Measurements from ENCODE around the gene DHX40. TPM values are rescaled to one million over a fixed set of nuclear protein-coding genes. Genes with fewer than 3 reads are reported as not detected.

DHX40 gene
- total and polyA plus RNA-seq, 2 of the 8 experiments (the other 6 are each of a cell fraction or from before 2014, with no cell fraction given) = 13.5 to 28.3 TPM

DNA sequence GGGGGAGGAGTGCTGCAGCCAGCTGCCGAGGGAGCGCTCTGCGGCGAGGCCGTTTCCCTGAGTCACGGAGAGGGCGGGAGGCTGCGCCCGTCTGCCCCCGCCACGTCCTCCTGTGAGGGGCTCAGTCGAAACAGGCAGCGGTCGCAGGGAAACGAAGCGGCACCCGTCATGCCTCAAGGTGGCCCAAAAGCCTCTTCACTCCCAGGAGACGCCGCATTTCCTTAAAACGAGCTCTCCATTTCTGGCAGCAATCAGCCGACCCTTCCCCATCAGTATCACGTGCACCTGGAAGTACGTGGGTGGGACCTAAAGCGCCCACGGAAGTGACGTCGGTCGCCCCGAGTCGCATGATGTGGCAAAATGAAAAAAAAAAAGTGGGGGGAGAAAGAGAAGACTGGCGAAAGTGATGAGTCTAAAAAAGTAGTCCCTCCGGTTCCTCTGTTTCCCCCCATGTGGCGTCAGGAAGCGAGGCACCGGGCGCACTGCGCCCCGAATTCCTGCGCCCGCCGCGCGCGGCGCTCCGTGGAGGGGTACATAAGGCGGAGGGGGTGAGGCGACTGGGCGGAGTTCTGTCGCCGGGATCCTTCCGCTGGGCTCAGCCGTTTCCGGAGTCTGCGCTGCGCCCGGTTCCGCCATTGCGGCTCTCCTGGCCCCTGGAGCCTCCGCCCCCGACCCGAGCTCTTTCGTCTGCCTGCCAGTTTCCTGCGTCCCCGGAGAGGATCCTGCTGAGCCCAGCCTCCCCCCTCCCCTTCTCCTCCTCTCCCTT lies 54.1 kb downstream of the DHX40 start, which contains the start of gene CLTC (continued):
- TF ChIP-seq EP300 (IDR thresholded peaks at IDR 0.05; ENCODE audit: borderline replicate concordance in 1 of 2, low read depth in 2 of 2, low read length in 2 of 2) = peak; percentile 68 to 93
- peak; percentile 87 for TF ChIP-seq MAFK (IDR thresholded peaks at IDR 0.05; ENCODE audit: low read depth, low read length)
- TF ChIP-seq CHD2 (IDR thresholded peaks at IDR 0.05; ENCODE audit: low read length) = peak; percentile 97
- TF ChIP-seq USF2 (IDR thresholded peaks at IDR 0.05; ENCODE audit: low read length) = peak; percentile 80
- peak; percentile 93 for TF ChIP-seq SP4 (IDR thresholded peaks at IDR 0.05; ENCODE audit: low read length)
- 0 out of 4 replicates have a peak, but pooled peaks of 1 of the 2 experiments have one; percentile 56 for TF ChIP-seq HDAC2 (IDR thresholded peaks at IDR 0.05; ENCODE audit: borderline replicate concordance in 1 of 2, low read depth in 2 of 2, low read length in 2 of 2)
- TF ChIP-seq BRCA1 (IDR thresholded peaks at IDR 0.05; ENCODE audit: low read depth, low read length) = 0 out of 2 replicates have a peak, but pooled peaks have one; percentile 30
- TF ChIP-seq SP2 (IDR thresholded peaks at IDR 0.05; ENCODE audit: low read length) = no peak
- no peak for TF ChIP-seq CHD1 (IDR thresholded peaks at IDR 0.05; ENCODE audit: low read depth, low read length)
- peak; percentile 9 for TF ChIP-seq SAP30 (IDR thresholded peaks at IDR 0.05; ENCODE audit: insufficient read depth, insufficient replicate concordance, low read length)
- peak; percentile 42 for TF ChIP-seq KDM4A (IDR thresholded peaks at IDR 0.05; ENCODE audit: low read depth, low read length, severe bottlenecking)
- no peak; the same call in 1 of the 2 replicates for TF ChIP-seq NRF1 (IDR thresholded peaks at IDR 0.05; ENCODE audit: low read depth, low read length)
- no peak for TF ChIP-seq SUZ12 (IDR thresholded peaks at IDR 0.05; ENCODE audit: low read length)
- no peak for TF ChIP-seq CBX8 (IDR thresholded peaks at IDR 0.05; ENCODE audit: borderline replicate concordance, low read depth, low read length)
- TF ChIP-seq MAX (IDR thresholded peaks at IDR 0.05) = peak; percentile 62
- no peak for TF ChIP-seq EZH2 (IDR thresholded peaks at IDR 0.05; ENCODE audit: low read depth, low read length, severe bottlenecking)
- peak; percentile 97 for TF ChIP-seq TAF1 (IDR thresholded peaks at IDR 0.05; ENCODE audit: low read depth, low read length)
- TF ChIP-seq EGR1 (IDR thresholded peaks at IDR 0.05; ENCODE audit: borderline replicate concordance, low read depth, low read length) = peak; percentile 38; the same call in 1 of the 2 replicates
- no peak for TF ChIP-seq CTBP2 (IDR thresholded peaks at IDR 0.05; ENCODE audit: borderline replicate concordance, insufficient read depth, insufficient read length, low read length)
- TF ChIP-seq ATF3 (IDR thresholded peaks at IDR 0.05; ENCODE audit: insufficient read depth, low read depth, low read length) = peak; percentile 43; the same call in 1 of the 2 replicates
- TF ChIP-seq KDM1A (IDR thresholded peaks at IDR 0.05; ENCODE audit: borderline replicate concordance, low read length) = no peak
